ENCODE results near the gene FAM72D.
"Not testable (repeated sequence)": the region's sequence is repeated elsewhere in the genome, so short reads cannot be mapped to it uniquely, and the experiment has no call there.

DNA sequence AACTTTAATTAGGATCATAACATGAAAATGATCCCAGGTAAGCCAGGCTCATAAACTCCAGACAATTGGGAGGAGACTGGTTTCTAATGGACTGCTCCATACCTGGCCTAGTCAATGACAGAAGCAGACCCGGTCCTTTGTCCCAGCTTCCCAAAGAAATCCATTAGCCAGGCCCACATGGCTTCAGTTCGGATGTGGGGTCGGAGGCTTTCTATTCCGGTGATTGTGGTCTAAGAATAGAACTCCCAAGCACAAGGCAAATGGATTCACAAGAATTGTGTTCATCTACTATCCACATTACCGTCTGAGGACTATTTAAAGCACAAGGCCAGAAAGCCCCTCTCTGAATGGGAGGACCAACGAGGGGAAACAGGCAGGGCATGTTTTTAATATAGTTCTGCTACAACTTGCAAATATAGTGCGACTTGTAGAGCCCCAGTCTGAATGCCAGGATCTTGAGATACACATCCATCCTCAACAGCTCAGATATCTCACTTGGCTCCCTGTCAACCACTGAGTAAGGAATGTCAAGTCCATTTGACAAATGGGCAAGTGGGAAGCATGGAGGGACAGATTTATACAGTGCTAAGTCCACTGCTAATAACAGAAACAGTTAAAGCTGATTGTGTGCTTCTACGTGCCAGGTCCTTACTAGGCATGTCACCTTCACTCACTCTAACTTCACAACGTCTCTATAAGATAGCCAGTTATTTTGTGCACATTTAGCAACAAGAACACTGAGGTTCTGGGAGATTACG lies 43.6 kb upstream of the FAM72D start:
- TF ChIP-seq, protein P1, sequence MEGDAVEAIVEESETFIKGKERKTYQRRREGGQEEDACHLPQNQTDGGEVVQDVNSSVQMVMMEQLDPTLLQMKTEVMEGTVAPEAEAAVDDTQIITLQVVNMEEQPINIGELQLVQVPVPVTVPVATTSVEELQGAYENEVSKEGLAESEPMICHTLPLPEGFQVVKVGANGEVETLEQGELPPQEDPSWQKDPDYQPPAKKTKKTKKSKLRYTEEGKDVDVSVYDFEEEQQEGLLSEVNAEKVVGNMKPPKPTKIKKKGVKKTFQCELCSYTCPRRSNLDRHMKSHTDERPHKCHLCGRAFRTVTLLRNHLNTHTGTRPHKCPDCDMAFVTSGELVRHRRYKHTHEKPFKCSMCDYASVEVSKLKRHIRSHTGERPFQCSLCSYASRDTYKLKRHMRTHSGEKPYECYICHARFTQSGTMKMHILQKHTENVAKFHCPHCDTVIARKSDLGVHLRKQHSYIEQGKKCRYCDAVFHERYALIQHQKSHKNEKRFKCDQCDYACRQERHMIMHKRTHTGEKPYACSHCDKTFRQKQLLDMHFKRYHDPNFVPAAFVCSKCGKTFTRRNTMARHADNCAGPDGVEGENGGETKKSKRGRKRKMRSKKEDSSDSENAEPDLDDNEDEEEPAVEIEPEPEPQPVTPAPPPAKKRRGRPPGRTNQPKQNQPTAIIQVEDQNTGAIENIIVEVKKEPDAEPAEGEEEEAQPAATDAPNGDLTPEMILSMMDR (IDR thresholded peaks at IDR 0.05) = not testable (repeated sequence)
- TF ChIP-seq POLR2A (IDR thresholded peaks at IDR 0.05) = not testable (repeated sequence)
